GM12891 (cell line): Measurements from ENCODE around the gene IGFN1.

Experiments
- POLR2A ChIP-seq: IDR thresholded peaks from 2 replicates; pipeline ENCODE4 v1.6.1; 2011; ENCODE audit warnings: low read depth, low read length, control low read depth
- POLR2AphosphoS5 ChIP-seq: IDR thresholded peaks from 2 replicates; pipeline ENCODE4 v1.6.1; 2011; ENCODE audit warnings: low read depth, low read length, control low read depth
- POU2F2 ChIP-seq: IDR thresholded peaks from 2 replicates; pipeline ENCODE4 v1.6.1; 2011; ENCODE audit warnings: low read depth, mild to moderate bottlenecking, control low read depth, low read length, moderate library complexity
- TAF1 ChIP-seq: IDR thresholded peaks from 2 replicates; pipeline ENCODE4 v1.6.1; 2011; ENCODE audit warnings: low read depth, low read length, control low read depth

DNA sequence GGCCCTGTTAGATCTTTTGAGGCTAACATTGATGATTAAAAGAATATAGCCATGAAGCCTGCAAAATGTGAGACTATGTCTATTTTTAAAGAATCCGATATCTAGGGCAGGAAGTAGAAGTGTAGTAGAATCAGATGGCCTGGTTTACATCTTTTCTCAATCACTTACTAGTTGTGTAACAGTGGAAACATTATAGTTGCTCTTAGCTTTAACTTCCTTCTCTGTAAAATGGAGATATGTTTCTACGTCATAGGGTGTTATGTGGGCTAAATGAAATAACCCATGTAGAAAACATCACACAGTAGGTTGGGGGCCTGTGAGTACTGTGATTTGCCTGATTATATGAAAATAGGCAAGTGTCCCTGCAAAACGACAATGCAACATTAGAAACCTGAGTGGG lies 4.4 kb upstream of the IGFN1 start:
- TF ChIP-seq POLR2A (no peak), POLR2AphosphoS5 (no peak), POU2F2 (no peak), TAF1 (no peak)
